COR-L47 (cell line): ENCODE data around the gene MACROD2.

Experiments used
- DNase-seq: peaks from one replicate; lab custom pipeline; 2025; lab: John Stamatoyannopoulos, UW

Gene MACROD2

DNA sequence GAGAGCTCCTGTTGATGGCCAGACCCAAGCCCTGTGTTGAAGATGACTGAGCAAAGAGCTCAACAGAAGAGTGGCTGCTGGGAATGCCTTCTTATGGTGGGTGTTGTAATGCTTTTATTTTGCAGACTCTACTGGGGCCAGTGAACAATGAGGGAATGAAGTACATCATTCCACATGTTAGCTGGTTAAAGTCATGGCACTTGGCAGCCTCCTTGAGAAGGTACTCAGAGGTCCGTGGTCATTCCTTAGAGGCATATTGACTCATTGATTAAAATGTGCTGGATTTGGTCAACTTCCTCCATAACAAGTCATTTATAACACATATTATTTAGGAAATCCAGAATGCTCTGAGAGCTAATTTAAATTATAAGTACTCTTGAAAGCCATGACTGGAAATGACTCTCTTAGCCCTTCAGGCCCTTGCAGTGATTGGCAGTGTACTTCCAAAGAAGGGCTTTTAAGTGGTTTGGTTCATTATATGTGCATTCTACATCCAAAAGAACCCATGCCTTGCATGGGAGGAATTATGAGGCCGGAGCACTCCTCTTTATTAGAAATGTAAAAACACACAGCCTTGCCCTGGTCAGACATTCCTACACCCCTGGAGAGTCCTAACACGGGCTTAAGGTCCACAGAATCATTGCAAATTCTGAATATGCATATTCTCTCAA lies 1601.0 kb downstream of the MACROD2 start:
- DNase-seq = no peak

DNA sequence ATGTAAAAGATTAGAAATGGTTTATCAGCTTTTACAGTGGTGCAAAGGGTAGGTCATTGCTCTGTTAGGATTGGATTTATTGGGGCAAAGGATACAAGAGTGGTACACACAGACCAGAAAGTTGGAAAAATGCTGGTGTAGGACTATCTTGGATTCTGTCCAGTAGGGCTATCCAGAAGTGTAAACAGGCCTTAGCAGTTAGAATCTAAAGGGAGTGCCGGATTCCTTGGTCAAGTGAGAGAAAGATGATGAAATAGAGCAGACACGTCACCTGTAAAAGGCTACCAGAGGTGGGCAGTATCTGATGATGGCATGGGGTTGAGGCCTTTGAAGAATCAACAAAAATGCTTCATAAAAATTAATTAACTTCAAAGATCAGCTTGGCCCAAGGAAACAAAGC lies 1602.0 kb downstream of the MACROD2 start:
- no peak for DNase-seq

DNA sequence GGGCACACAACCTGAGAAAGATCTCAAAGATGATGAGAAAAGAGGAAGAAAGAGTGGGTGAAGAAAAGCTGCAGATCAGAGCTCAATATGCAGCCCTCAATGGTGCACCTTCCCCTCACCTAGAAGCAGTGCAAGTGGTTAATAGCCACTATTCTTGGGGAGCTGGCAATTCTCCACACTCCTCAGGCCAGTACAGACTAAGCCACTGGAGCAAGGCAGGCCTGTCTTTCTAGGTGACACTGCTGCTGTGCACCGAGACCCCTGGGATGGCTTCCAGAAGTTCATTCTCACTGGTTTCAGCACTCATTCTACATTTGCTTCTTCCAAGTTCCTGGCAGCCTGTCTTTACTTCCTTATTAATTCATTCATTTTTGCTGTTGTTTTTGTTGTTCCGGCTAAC lies 1604.6 kb downstream of the MACROD2 start:
- no peak for DNase-seq

GRCh38 chr20:15600565-15600964 lies 1605.2 kb downstream of the MACROD2 start:
- no peak for DNase-seq

- no peak for DNase-seq
Observed at GRCh38 chr20:15603506-15603905, 1608.2 kb downstream of the MACROD2 start.

- no peak for DNase-seq
Observed at GRCh38 chr20:15603978-15604805, 1608.9 kb downstream of the MACROD2 start.

DNA sequence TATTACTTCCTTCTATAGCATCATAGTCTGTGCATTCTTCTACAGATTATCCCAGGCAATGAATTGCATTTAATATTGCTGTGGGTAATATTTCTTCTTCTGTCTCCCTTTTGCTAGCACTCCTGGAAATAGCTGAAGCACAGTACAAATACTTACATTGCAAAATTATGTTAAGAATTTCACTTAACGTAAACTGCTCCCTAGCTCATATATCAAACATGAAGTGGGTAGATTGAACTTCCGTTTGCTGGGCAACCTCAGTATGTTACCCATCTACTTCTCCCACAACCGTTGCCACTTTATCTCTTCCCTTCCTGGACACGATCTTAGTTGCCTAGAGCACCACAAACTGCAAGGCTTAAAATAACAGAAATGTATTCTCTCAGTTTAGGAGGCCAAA lies 1614.6 kb downstream of the MACROD2 start:
- DNase-seq = no peak

GRCh38 chr20:15610787-15611186 lies 1615.5 kb downstream of the MACROD2 start:
- no peak for DNase-seq

DNA sequence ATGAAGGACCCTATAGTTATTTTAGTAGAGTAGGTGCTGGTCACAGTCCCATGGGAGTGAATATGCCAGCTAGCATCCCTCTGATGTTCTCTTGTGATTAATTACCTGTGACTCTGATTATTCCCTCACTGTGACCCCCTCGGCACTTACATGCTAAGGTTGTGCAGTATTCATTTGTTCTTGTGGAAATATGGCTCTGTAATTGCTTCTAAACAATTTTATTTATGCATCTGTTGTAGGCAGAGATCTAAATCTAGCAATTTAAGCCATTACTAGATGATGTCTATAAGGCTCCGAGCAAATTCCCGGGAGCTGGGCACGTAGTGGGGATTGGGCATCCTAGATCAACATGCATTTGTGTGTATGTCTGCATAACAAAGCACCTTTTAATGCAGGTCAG lies 1616.2 kb downstream of the MACROD2 start:
- no peak for DNase-seq

DNA sequence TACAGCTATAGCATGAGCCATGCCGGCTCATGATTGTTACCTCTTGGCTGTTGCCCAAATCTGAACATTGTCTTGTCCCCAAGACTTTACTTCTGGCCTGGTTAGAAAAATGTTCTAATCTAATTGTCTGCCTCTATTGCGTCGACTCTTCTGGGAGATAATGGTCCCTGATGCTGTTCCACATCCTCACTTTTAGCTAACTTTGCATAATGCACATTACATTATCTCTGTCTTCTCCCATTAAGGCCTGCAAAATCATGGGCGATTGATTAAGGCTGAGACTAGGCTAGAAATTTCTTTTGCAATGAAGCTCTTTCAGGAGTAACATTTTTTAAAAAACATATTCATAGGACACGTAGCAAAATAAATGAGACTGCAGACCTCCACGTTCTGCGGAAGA lies 1616.9 kb downstream of the MACROD2 start:
- DNase-seq = no peak

- no peak for DNase-seq
Observed at GRCh38 chr20:15612769-15613168, 1617.5 kb downstream of the MACROD2 start.

- no peak for DNase-seq
Observed at GRCh38 chr20:15613530-15613929, 1618.2 kb downstream of the MACROD2 start.

DNA sequence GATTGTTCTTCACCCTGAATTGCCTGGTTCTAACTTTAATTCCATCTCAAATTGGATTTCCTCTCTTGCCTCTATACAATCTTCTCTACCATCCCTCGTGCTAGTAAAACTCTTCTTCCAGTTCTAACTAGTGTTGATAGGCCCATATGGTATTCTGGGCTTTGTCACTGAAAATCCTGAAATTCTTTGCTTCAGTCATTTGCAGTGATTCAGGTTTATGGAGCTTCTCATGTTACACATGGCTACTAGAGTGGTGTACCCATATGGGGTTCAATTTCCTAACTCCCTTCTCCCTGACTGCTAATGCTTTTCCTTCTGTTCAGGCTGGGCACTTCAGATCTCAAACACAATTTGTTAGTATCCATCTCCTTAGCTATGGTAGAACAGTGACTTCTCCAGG lies 1621.3 kb downstream of the MACROD2 start:
- no peak for DNase-seq

- no peak for DNase-seq
Observed at GRCh38 chr20:15618110-15618509, 1622.8 kb downstream of the MACROD2 start.

DNA sequence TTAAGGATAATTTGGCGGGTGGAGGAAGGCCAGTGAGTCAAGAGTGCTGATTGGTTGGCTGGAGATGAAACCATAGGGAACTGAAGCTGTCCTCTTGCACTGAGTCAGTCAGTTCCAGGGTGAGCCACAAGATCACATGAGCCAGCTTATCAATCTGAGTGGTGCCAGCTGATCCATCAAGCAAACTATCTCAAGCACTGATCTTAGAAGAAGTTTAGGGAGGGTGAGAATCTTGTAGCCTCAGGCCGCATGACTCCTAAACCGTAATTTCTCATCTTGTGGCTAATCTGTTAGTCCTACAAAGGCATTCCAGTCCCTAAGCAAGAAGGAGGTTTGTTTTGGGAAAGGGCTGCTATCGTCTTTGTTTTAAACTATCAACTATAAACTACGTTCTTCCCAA lies 1623.6 kb downstream of the MACROD2 start:
- no peak for DNase-seq

- no peak for DNase-seq
Observed at GRCh38 chr20:15619341-15619740, 1624.0 kb downstream of the MACROD2 start.

GRCh38 chr20:15619816-15620215 lies 1624.5 kb downstream of the MACROD2 start:
- DNase-seq = no peak

GRCh38 chr20:15622368-15622767 lies 1627.1 kb downstream of the MACROD2 start:
- DNase-seq = no peak

GRCh38 chr20:15623215-15623614 lies 1627.9 kb downstream of the MACROD2 start:
- no peak for DNase-seq

DNA sequence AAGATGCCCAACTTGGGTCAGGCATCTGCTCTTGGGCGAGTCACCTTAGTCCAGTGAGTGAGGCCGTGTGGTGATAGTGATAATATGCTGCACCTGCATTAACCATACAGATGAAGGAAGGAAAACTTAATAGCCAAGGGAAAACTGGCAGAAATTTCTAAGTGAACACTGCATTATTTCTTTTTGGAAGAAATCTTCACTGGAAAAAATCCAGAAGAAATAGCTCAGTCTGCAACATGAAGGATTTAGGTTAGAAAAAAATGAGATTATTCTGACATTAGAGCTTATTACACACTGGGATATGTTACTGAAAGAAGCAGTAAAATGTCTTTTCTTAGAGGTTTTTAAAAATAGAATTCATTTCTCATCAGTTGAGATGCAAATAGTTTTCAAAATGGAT lies 1630.7 kb downstream of the MACROD2 start:
- DNase-seq = no peak

DNA sequence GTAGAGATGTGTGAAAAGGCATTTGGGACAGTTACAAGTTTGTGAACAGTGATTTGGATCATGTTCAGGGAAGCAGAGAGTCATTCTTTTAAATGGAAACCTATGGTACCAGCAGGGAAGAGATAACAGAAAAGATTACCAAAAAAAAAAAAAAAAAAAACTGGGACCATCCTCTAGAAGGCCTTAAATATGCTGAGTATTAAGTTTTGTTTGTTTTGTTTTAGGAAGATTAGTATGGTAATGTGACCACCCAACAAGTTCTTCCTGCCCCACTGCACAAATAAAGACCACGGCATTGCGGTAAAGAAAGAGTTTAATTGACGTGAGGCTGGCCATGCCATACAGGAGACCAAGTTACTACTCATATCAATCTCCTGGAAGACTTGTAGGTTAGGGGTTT lies 1631.8 kb downstream of the MACROD2 start:
- DNase-seq = no peak

DNA sequence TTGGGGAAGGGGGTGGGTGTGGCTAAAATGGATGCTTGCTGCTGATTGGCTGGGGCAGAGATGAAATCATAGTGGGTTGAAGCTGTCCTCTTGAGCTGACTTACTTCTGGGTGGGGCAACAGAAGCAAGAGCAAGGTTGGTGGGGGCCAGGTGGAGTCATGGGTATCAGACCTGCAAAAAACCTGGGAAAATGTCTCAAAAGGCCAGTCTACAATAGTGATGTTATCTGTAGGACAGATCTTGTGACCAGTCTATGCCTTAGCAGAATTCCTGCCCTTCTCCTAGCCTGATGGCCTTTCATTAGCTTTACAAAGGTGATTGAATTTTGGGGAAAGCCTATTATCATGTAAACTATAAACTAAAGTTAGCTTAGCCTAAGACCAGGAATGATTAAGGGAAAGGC lies 1632.2 kb downstream of the MACROD2 start:
- DNase-seq = no peak

DNA sequence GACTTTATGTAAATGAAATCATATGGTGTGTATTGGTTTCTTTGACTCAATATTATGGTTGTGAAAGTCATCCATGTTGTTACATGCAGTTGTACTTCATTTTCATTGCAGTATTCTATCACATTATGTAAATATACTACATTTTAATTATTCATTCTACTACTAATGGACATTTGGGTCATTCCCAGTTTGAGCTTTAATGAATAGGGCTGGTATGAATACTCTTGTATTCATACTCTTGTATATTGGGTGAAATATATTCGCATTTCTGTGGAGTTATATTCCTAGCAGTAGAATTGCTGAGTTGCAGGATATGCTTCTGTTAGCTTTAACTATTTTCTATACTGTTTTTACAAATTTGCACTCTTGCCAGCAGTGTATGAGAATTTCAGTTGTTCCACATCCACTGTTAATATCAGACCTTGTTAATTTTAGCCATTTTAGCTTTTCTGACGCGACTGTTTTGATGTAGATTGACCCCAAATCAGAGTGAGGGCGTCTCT lies 1633.6 kb downstream of the MACROD2 start:
- DNase-seq = no peak
